CD4-positive, alpha-beta T cell treated with Interleukin-4 for 4 hours (primary cell): ENCODE results near the gene GAGE12D.
"Not testable (repeated sequence)": the region's sequence is repeated elsewhere in the genome, so short reads cannot be mapped to it uniquely, and the experiment has no call there.

ENCODE experiments used
- DNase-seq: peaks from one replicate; pipeline ENCODE4 v3.0.0-alpha.2; 2020

Gene GAGE12D, protein sequence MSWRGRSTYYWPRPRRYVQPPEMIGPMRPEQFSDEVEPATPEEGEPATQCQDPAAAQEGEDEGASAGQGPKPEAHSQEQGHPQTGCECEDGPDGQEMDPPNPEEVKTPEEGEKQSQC

DNA sequence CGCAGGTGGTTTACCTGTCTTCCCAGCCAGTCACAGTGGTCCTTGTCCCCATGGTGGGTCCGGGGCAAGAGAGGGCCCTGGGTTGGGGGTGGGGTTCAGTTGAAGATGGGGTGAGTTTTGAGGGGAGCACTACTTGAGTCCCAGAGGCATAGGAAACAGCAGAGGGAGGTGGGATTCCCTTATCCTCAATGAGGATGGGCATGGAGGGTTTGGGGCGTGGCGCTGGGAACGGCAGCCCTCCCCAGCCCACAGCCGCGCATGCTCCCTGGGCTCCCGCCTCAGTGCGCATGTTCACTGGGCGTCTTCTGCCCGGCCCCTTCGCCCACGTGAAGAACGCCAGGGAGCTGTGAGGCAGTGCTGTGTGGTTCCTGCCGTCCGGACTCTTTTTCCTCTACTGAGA lies at the start of gene GAGE12D:
Gene GAGE12D, plus strand, starts transcription at position 301 of the 400 bp plus-strand sequence. CDS start 1,155 bp downstream, outside the sequence.
- DNase-seq, result not testable (repeated sequence)

DNA sequence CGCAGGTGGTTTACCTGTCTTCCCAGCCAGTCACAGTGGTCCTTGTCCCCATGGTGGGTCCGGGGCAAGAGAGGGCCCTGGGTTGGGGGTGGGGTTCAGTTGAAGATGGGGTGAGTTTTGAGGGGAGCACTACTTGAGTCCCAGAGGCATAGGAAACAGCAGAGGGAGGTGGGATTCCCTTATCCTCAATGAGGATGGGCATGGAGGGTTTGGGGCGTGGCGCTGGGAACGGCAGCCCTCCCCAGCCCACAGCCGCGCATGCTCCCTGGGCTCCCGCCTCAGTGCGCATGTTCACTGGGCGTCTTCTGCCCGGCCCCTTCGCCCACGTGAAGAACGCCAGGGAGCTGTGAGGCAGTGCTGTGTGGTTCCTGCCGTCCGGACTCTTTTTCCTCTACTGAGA lies 9.7 kb upstream of the GAGE12D start, which contains the start of gene GAGE12C:
Gene GAGE12C, plus strand, starts transcription at position 301 of the 400 bp plus-strand sequence. CDS start 1,155 bp downstream, outside the sequence.
- not testable (repeated sequence) for DNase-seq

DNA sequence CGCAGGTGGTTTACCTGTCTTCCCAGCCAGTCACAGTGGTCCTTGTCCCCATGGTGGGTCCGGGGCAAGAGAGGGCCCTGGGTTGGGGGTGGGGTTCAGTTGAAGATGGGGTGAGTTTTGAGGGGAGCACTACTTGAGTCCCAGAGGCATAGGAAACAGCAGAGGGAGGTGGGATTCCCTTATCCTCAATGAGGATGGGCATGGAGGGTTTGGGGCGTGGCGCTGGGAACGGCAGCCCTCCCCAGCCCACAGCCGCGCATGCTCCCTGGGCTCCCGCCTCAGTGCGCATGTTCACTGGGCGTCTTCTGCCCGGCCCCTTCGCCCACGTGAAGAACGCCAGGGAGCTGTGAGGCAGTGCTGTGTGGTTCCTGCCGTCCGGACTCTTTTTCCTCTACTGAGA lies 9.5 kb downstream of the GAGE12D start, which contains the start of gene GAGE12E:
Gene GAGE12E, plus strand, starts transcription at position 301 of the 400 bp plus-strand sequence. CDS start 1,155 bp downstream, outside the sequence.
- not testable (repeated sequence) for DNase-seq

DNA sequence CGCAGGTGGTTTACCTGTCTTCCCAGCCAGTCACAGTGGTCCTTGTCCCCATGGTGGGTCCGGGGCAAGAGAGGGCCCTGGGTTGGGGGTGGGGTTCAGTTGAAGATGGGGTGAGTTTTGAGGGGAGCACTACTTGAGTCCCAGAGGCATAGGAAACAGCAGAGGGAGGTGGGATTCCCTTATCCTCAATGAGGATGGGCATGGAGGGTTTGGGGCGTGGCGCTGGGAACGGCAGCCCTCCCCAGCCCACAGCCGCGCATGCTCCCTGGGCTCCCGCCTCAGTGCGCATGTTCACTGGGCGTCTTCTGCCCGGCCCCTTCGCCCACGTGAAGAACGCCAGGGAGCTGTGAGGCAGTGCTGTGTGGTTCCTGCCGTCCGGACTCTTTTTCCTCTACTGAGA lies 19.0 kb downstream of the GAGE12D start, which contains the start of gene GAGE12F:
Gene GAGE12F, plus strand, starts transcription at position 301 of the 400 bp plus-strand sequence. CDS start 1,155 bp downstream, outside the sequence.
- not testable (repeated sequence) for DNase-seq

DNA sequence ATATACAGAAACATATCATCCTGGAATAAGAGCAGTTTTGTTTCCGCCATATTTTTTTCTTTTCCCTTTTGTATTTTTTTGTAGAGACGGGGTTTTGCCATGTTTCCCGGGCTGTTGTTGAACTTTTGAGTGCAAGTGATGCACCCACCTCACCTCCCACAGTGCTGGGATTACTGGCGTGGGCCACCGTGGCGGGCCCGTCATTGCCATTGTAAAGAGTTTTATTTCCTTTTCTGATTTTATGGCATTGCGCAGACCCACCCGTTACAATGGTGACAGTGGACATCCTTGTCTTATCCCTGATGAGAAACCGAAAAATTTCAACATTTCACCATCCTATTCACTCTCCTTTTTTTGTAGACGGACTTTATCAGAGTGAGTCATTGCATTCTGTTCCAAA lies 27.2 kb downstream of the GAGE12D start:
- DNase-seq, result not testable (repeated sequence)

DNA sequence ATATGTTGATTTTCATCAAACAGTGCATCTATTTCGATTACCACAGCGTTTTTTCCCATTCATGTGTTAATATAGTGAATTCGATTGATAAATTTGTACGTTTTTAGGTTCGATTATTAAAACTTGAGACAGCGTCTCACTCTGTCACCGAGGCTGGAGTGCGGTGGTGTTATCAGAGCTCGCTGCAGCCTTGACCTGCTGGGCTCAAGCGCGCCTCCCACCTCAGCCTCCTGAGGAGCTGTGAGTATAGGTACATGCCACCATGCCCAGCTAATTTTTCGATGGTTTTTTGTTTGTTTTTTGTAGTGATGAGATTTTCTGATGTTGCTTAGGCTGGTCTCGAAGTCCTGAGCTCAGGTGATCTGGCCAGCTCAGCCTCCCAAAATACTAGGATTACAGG lies 27.6 kb downstream of the GAGE12D start:
- DNase-seq, result not testable (repeated sequence)

DNA sequence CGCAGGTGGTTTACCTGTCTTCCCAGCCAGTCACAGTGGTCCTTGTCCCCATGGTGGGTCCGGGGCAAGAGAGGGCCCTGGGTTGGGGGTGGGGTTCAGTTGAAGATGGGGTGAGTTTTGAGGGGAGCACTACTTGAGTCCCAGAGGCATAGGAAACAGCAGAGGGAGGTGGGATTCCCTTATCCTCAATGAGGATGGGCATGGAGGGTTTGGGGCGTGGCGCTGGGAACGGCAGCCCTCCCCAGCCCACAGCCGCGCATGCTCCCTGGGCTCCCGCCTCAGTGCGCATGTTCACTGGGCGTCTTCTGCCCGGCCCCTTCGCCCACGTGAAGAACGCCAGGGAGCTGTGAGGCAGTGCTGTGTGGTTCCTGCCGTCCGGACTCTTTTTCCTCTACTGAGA lies 28.6 kb downstream of the GAGE12D start, which contains the start of gene GAGE12G:
Gene GAGE12G, plus strand, starts transcription at position 301 of the 400 bp plus-strand sequence. CDS start 1,155 bp downstream, outside the sequence.
- not testable (repeated sequence) for DNase-seq

DNA sequence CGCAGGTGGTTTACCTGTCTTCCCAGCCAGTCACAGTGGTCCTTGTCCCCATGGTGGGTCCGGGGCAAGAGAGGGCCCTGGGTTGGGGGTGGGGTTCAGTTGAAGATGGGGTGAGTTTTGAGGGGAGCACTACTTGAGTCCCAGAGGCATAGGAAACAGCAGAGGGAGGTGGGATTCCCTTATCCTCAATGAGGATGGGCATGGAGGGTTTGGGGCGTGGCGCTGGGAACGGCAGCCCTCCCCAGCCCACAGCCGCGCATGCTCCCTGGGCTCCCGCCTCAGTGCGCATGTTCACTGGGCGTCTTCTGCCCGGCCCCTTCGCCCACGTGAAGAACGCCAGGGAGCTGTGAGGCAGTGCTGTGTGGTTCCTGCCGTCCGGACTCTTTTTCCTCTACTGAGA lies 38.1 kb downstream of the GAGE12D start, which contains the start of gene GAGE12H:
Gene GAGE12H, plus strand, starts transcription at position 301 of the 400 bp plus-strand sequence. CDS start 1,155 bp downstream, outside the sequence.
- not testable (repeated sequence) for DNase-seq

DNA sequence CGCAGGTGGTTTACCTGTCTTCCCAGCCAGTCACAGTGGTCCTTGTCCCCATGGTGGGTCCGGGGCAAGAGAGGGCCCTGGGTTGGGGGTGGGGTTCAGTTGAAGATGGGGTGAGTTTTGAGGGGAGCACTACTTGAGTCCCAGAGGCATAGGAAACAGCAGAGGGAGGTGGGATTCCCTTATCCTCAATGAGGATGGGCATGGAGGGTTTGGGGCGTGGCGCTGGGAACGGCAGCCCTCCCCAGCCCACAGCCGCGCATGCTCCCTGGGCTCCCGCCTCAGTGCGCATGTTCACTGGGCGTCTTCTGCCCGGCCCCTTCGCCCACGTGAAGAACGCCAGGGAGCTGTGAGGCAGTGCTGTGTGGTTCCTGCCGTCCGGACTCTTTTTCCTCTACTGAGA lies 47.7 kb downstream of the GAGE12D start, which contains the start of gene GAGE2A:
Gene GAGE2A, plus strand, starts transcription at position 301 of the 400 bp plus-strand sequence. CDS start 1,155 bp downstream, outside the sequence.
- DNase-seq, result not testable (repeated sequence)

DNA sequence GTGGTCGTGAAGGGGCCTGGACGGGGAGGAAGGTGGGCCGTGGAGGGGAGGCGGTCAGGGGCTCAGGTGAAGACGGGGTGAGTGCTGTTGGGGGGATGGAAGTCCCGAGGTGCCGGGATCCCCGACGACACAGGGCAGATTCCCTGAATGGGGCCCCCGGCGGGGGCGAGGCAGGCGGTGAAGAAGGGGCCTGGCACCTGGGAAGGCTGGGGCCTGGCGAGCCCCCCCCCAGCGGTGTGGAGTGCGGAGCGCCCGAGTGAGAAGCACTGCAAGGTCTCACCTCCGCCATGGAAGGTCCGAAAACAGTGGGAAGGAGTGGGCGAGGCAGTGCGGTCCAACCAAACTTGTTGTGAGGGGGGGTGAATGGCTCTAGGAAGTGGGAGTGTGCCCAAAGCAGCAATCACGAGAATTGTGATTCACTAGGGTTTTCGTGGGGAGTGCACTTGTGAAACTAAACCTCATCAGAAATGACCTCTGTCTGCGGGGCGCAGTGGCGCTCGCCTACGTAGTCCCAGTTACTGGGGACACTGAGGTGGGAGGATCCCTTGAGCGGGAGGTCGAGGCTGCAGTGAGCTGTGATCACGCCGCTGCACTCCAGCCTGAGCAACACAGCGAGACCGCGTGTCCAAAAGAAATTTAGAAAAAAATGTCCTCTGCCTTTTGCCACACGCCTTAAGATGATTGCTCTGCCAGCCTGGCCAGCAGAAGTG lies 48.4 kb downstream of the GAGE12D start:
- not testable (repeated sequence) for DNase-seq

DNA sequence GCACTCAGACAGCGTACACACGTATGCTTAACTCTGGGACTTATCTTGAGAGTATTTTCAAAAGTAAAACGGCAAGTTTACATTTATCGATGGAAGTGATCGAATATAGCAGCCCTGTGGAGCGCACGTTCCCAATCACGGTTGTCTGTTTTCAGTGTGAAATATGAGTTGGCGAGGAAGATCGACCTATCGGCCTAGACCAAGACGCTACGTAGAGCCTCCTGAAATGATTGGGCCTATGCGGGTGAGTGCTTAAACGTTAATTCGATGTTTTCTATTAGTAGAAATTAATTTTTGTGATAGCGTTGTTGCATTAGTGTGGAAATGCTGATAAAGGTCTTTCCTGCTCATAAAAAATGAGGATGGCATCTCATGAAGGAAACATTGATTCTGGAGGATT lies 49.0 kb downstream of the GAGE12D start:
- DNase-seq, result not testable (repeated sequence)
